ENCODE measurements around the gene DDX23.

DDX23 gene

GRCh38 chr12:48881686-48882314 is 29.8 kb upstream of the DDX23 start:
- Histone ChIP-seq H3K27me3 (ENCODE audit: control insufficient read depth, low read length) (peaks cover 29% of the 10 kb centered on the region), H3K4me2 (ENCODE audit: low read length) (no peak overlapping the region), H3K4me1 (ENCODE audit: control insufficient read depth, low read length) (no peaks in the 10 kb centered on the region), H3K4me3 (ENCODE audit: low read length) (no peak overlapping the region), H3K9me2 (replicated peaks; ENCODE audit: control insufficient read depth, low read length) (no peaks in the 10 kb centered on the region), H3K27ac (ENCODE audit: low read depth, low read length) (no peak overlapping the region), H3K79me2 (ENCODE audit: control insufficient read depth, low read length) (no peaks in the 10 kb centered on the region), H3K36me3 (ENCODE audit: control insufficient read depth, low read length) (no peaks in the 10 kb centered on the region), H3F3A (ENCODE audit: control insufficient read depth, insufficient read depth) (no peaks in the 10 kb centered on the region), H4K20me1 (ENCODE audit: control insufficient read depth, insufficient read depth, low read depth, low read length) (no peaks in the 10 kb centered on the region), H3K9me3 (ENCODE audit: control insufficient read depth, insufficient read depth, low read length) (no peaks in the 10 kb centered on the region)
- TF ChIP-seq EZH2phosphoT487 (IDR thresholded peaks at IDR 0.05; ENCODE audit: borderline replicate concordance, low read length): no peak
- no peak for TF ChIP-seq CTCF (IDR thresholded peaks at IDR 0.05; ENCODE audit: low read depth, low read length, poor library complexity, severe bottlenecking)

- H3K9me3 ChIP-seq (ENCODE audit: control insufficient read depth, insufficient read depth, low read length): no peaks in the 10 kb centered on the region
These were observed 28.7 kb upstream of the DDX23 start for GRCh38 chr12:48880647-48881046.

DNA sequence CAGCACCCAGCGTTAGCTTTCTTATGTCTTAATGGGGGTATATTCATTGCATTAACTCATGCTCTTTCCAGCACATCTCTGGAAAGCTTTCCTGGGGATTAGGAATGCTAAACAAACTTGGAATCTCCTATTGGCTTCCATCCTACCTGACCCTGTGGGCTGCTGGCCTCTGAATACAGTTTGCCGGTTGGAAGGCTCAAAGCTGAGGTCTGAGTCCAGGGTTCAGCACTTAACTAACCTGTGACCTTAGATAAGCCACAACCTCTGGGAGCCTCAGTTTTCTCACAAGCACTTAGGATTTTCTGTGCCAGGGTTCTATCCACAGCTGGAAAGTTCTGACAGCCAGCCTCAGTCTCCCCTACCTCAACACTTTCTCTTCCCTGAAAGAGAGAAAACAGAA is 26.6 kb upstream of the DDX23 start:
- H3K36me3 ChIP-seq (ENCODE audit: control insufficient read depth, low read length): no peaks in the 10 kb centered on the region
- no peaks in the 10 kb centered on the region for H4K20me1 ChIP-seq (ENCODE audit: control insufficient read depth, insufficient read depth, low read depth, low read length)
- H3K4me1 ChIP-seq (ENCODE audit: control insufficient read depth, low read length): no peaks in the 10 kb centered on the region
- H3K4me3 ChIP-seq (ENCODE audit: low read length): no peak overlapping the region
- H3F3A ChIP-seq (ENCODE audit: control insufficient read depth, insufficient read depth): no peaks in the 10 kb centered on the region
- H3K79me2 ChIP-seq (ENCODE audit: control insufficient read depth, low read length): no peaks in the 10 kb centered on the region
- H3K27ac ChIP-seq (ENCODE audit: low read depth, low read length): no peak overlapping the region
- H3K9me2 ChIP-seq (replicated peaks; ENCODE audit: control insufficient read depth, low read length): no peaks in the 10 kb centered on the region
- peaks cover 22% of the 10 kb centered on the region for H3K27me3 ChIP-seq (ENCODE audit: control insufficient read depth, low read length)
- TF ChIP-seq EZH2phosphoT487 (IDR thresholded peaks at IDR 0.05; ENCODE audit: borderline replicate concordance, low read length) (no peak), CTCF (IDR thresholded peaks at IDR 0.05; ENCODE audit: low read depth, low read length, poor library complexity, severe bottlenecking) (no peak)
- no peak overlapping the region for H3K4me2 ChIP-seq (ENCODE audit: low read length)
- H3K9me3 ChIP-seq (ENCODE audit: control insufficient read depth, insufficient read depth, low read length): no peaks in the 10 kb centered on the region

More at GRCh38 chr12:48880647-48881046, 28.7 kb upstream of the DDX23 start:
- TF ChIP-seq EZH2phosphoT487 (IDR thresholded peaks at IDR 0.05; ENCODE audit: borderline replicate concordance, low read length) (no peak), CTCF (IDR thresholded peaks at IDR 0.05; ENCODE audit: low read depth, low read length, poor library complexity, severe bottlenecking) (no peak)
- no peaks in the 10 kb centered on the region for H3F3A ChIP-seq (ENCODE audit: control insufficient read depth, insufficient read depth)
- H3K36me3 ChIP-seq (ENCODE audit: control insufficient read depth, low read length): no peaks in the 10 kb centered on the region
- H3K79me2 ChIP-seq (ENCODE audit: control insufficient read depth, low read length): no peaks in the 10 kb centered on the region
- no peak overlapping the region for H3K4me2 ChIP-seq (ENCODE audit: low read length)
- peaks cover 29% of the 10 kb centered on the region for H3K27me3 ChIP-seq (ENCODE audit: control insufficient read depth, low read length)
- no peak overlapping the region for H3K4me3 ChIP-seq (ENCODE audit: low read length)
- H4K20me1 ChIP-seq (ENCODE audit: control insufficient read depth, insufficient read depth, low read depth, low read length): no peaks in the 10 kb centered on the region
- no peak overlapping the region for H3K27ac ChIP-seq (ENCODE audit: low read depth, low read length)
- no peaks in the 10 kb centered on the region for H3K9me2 ChIP-seq (replicated peaks; ENCODE audit: control insufficient read depth, low read length)
- no peaks in the 10 kb centered on the region for H3K4me1 ChIP-seq (ENCODE audit: control insufficient read depth, low read length)

Data from DOHH2 (cell line).